GM18499 (cell line): ENCODE data around the gene RAB40C.

ENCODE experiments used
- ATAC-seq: cut with Tn5 transposase; IDR thresholded peaks from one replicate; pipeline ENCODE4 v1.9.1; 2021; ENCODE audit warnings: moderate number of reproducible peaks; ENCODE audit not compliant: insufficient read depth, unreplicated experiment

RAB40C gene

DNA sequence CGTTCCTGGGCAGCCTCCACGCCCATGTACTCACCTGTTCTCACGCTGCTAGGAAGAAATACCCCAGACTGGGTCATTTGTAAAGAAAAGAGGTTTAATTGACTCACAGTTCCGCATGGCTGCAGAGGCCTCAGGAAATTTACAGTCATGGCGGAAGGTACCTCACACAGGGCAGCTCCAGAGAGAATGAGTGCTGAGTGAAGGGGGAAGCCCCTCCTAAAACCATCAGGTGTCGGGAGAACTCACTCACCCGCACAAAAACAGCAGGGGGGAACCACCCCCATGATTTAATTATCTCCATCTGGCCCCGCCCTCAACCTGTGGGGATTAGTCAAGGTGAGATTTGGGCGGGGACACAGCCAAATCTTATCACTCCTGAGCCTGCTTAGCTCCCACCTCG lies 18.2 kb downstream of the RAB40C start:
- ATAC-seq = no peak

- ATAC-seq = no peak
Measured at GRCh38 chr16:609316-609715, 19.4 kb downstream of the RAB40C start.

DNA sequence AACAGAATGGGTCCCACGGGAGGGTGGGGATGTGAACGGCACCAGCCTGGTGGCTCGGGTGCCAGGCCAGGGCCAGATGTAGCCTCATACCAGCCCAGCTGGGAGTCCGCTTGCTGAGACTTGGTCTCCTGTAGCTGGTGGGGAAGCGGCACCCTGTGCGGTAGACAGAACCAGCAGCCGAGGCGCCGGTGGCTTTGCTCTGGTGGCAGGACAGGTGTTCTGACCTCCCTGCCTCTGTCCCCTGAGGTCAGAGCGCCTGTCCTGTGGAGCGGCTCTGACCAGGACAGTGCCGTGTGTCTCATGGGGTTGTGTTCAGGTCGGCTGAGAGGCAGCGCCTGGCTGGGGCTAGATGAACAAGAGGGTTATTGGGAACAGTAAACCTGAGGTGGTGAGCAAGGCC lies 20.1 kb downstream of the RAB40C start:
- ATAC-seq = no peak

DNA sequence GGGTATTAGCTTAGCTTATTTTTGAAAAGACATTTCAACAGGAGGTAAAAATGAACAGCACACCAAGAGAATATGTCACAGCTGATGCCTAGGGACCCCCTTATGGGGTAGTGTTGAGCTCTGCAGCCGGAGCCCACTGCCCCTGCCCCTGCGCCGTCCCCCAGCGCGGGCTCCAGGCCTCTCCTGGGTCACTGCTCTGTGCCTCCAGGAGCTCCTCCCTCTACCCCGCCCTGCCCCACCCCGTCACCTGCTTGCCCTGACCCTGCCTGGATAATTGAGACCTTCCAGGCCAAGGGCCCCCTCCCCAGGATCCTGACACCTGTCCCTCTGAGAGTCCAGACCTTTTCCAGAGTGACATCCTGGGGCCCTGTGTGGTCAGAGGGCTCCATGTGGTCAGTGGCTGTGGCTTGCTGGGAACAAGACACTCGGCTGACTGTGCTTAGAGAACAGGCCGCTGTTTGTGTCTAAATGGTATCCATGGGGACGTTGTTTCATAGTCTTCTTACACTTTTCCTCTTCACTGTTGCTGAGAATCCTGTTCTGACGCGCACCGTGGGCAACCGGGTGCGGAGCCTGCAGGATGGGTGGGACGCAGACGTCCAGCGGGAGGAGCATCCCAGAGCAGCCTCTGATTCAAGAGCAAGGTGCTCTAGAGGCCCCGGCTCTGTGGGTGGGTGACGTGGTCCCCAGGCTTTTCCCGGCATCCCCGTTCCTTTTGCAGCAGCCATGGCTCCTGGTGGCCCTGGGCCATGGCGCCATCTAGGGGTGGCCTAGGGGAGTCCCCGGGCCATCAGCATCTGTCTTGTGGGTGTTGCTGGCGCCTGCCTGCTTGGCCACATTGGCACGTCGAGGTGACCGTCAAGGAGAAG lies 20.9 kb downstream of the RAB40C start:
- ATAC-seq = no peak

- no peak for ATAC-seq
Measured at GRCh38 chr16:615122-615521, 25.3 kb downstream of the RAB40C start.

GRCh38 chr16:616733-617586 lies 27.1 kb downstream of the RAB40C start:
- no peak for ATAC-seq

DNA sequence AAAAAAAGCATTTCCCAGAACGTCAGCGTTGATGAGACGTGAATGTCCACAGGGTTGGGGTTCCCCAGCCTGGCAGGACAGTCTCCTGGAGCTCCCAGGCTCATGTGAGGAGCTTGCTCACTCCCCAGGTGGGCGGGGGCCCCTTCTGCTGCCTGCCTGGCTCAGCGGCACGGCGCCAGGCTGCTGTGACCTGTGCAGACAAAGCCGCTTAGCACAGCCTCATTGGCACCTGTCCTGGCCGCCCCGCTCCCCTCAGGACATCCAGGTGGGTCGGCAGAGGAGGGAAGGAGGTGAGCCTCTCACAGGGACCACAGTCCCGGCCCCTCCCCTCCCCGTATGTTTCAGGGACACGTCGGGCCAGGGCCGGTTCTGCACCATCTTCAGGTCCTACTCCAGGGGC lies 28.0 kb downstream of the RAB40C start:
- no peak for ATAC-seq

GRCh38 chr16:619476-620100 lies 29.7 kb downstream of the RAB40C start:
- ATAC-seq = no peak

DNA sequence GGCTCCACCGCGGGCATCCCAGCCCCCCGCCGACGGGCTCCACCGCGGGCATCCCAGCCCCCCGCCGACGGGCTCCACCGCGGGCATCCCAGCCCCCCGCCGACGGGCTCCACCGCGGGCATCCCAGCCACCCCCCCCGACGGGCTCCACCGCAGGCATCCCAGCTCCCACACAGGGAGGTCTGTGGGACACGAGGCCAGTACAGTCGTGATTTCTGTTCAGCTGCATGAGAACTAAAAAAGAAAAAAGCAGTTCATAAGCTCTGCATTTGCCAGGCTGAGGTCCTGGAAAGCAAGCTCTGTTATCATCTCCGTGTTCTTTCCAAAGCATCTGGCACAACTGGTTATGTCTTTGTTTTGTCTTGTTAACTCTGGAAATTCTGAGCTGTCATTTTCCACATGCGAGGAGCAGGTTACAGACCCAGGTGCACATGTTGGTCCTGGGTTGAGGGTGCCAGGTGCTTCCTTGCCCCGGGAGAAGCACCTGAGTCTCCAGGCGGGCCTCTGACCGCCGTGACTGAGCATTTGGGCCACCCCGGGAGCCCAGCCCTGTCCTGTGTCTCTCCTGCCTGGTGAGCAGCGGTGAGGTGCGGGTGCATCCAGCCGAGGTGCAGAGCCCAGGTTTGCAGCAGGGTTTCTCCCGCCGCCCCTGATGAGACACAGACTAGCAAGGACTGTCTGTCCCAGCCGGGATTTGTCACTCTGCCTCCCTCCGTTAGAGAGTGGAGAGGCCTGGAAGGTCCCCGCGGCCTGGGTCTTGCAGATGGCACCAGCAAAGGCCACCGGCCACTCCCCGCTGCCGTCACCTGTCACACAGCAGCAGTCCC lies 31.0 kb downstream of the RAB40C start:
- no peak for ATAC-seq

DNA sequence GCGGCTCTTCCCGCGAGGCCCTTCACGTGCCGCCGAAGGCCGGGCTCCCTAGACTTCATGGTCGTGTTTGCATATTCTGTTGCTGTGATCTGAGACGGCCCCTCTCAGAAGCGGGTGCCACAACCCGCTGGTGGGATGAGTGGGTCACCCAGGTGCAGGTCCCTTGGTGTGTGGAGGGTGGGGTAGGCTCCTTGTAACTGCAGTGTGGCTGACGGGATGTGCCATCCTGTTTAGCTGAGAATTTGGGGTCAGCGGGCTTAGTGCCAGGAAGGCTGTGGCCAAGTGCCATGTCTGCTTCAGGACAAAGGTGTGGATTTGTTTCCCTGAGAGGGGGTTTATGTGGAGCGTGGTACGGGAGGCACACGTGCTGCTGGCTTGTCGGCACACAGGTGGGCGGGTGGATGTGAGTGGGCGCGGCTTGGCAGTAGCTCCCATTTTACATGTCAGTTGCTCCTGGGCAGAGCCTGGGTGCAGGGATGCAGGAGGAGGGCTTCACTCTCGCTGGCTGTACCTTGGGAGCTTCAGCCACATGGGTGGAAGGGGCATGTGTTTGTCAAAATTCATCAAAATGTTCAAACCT lies 31.8 kb downstream of the RAB40C start:
- ATAC-seq = no peak

DNA sequence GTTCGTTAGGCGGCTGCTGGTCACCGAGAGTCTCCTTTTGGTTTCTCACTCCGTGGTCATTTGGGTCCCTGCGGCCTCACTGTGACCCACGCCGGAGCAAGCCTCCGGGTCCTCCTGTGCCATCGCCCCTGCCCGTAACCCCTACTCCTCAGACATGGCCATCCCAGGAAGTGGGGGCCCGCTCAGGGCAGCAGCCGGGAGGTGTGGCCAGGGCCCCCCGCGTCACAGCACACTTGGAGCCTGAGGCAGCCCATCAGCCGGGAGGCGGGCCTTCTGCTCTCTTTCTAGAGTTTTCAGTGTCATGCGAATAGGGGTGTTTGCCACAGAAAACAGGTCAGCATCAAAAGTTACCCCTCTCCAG lies 33.0 kb downstream of the RAB40C start:
- ATAC-seq = no peak

GRCh38 chr16:624526-625070 lies 34.7 kb downstream of the RAB40C start:
- ATAC-seq = no peak

- no peak for ATAC-seq
Measured at GRCh38 chr16:625117-625976, 35.5 kb downstream of the RAB40C start.

- ATAC-seq = no peak
Measured at GRCh38 chr16:625977-626765, 36.3 kb downstream of the RAB40C start.

DNA sequence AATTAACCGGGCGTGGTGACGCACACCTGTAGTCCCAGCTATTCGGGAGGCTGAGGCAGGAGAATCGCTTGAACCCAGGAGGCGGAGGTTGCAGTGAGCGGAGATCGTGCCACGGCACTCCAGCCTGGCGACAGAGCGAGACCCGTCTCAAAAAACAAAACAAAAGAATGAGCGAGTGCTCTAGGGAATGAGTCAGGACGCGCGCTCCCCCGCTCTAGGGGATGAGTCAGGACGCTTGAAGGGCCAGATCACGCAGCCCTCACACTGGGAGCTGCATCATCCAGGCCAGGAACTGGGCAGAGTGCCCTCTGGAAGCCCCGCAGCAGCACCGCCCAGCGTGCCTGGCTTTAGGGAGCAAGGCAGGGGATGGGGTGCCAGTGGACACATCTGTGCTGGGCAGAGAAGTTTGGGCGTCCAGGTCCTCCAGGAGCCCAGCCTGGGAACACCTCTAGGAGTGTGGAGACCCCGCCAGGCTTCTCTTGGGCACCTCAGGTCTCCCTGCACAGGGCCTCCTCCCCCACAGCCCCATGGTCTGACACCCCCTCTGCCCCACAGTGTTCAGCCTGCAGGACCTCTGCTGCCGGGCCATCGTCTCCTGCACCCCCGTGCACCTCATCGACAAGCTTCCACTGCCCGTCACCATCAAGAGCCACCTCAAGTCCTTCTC lies 37.1 kb downstream of the RAB40C start:
- ATAC-seq = no peak

- ATAC-seq = no peak
Measured at GRCh38 chr16:627454-628239, 37.8 kb downstream of the RAB40C start.
